Gastroesophageal sphincter (tissue), 3 donors: Measurements from ENCODE around the gene GRB2.

Experiments used
- EP300 ChIP-seq: sonication (generic); formaldehyde crosslinking; IDR thresholded peaks from one replicate; pipeline ENCODE4 v1.6.1; 2017; ENCODE audit warnings: antibody characterized with exemption, mild to moderate bottlenecking
- POLR2A ChIP-seq, 2 donors: fragments of 450-650 bp; IDR thresholded peaks; one replicate each; pipeline ENCODE4 v1.6.1; 2017; ENCODE audit warnings: antibody characterized with exemption in 2 of 2, mild to moderate bottlenecking in 2 of 2, moderate library complexity in 1 of 2
- POLR2AphosphoS5 ChIP-seq: sonication (generic); formaldehyde crosslinking; IDR thresholded peaks from one replicate; pipeline ENCODE4 v1.6.1; 2017; ENCODE audit warnings: antibody characterized with exemption
- TF ChIP-seq, protein P1 (sequence below), 4 experiments: fragments of 200-600 bp in 2 of 4; fragments of 450-650 bp in 2 of 4; sonication (generic) in 1 of 4; IDR thresholded peaks; one replicate each; pipeline ENCODE4 v1.5.1; 2017 to 2019; ENCODE audit warnings: antibody characterized with exemption in 4 of 4, mild to moderate bottlenecking in 2 of 4, moderate library complexity in 2 of 4

GRCh38 chr17:75325827-75326225, 79.7 kb downstream of the GRB2 start:
- TF ChIP-seq POLR2A (IDR thresholded peaks at IDR 0.05) (no peak), POLR2AphosphoS5 (no peak), EP300 (no peak)
- TF ChIP-seq, protein P1, sequence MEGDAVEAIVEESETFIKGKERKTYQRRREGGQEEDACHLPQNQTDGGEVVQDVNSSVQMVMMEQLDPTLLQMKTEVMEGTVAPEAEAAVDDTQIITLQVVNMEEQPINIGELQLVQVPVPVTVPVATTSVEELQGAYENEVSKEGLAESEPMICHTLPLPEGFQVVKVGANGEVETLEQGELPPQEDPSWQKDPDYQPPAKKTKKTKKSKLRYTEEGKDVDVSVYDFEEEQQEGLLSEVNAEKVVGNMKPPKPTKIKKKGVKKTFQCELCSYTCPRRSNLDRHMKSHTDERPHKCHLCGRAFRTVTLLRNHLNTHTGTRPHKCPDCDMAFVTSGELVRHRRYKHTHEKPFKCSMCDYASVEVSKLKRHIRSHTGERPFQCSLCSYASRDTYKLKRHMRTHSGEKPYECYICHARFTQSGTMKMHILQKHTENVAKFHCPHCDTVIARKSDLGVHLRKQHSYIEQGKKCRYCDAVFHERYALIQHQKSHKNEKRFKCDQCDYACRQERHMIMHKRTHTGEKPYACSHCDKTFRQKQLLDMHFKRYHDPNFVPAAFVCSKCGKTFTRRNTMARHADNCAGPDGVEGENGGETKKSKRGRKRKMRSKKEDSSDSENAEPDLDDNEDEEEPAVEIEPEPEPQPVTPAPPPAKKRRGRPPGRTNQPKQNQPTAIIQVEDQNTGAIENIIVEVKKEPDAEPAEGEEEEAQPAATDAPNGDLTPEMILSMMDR (IDR thresholded peaks at IDR 0.05), result no peak
